ENCODE results near the gene ARPC5L. TPM values are rescaled to one million over a fixed set of nuclear protein-coding genes. Genes with fewer than 3 reads are reported as not detected.
"Not testable (repeated sequence)": the region's sequence is repeated elsewhere in the genome, so short reads cannot be mapped to it uniquely, and the experiment has no call there.

Gene ARPC5L
- total RNA-seq, 1 donor from 2014 or later = 28.5 TPM

- H3K27ac Mint-ChIP-seq = peak overlapping the region; percentile 76
- H3K4me3 Mint-ChIP-seq = no peak overlapping the region
- H3K27me3 Mint-ChIP-seq (ENCODE audit: low read depth) = no peaks in the 10 kb centered on the region
- no peaks in the 10 kb centered on the region for H3K9me3 Mint-ChIP-seq
- H3K4me1 Mint-ChIP-seq = peaks cover 30% of the 10 kb centered on the region
- DNase-seq (ENCODE audit: low spot score in 2 of 2, unreplicated experiment in 2 of 2) = no peak
- no peaks in the 10 kb centered on the region for H3K36me3 Mint-ChIP-seq
- TF ChIP-seq, protein P1, sequence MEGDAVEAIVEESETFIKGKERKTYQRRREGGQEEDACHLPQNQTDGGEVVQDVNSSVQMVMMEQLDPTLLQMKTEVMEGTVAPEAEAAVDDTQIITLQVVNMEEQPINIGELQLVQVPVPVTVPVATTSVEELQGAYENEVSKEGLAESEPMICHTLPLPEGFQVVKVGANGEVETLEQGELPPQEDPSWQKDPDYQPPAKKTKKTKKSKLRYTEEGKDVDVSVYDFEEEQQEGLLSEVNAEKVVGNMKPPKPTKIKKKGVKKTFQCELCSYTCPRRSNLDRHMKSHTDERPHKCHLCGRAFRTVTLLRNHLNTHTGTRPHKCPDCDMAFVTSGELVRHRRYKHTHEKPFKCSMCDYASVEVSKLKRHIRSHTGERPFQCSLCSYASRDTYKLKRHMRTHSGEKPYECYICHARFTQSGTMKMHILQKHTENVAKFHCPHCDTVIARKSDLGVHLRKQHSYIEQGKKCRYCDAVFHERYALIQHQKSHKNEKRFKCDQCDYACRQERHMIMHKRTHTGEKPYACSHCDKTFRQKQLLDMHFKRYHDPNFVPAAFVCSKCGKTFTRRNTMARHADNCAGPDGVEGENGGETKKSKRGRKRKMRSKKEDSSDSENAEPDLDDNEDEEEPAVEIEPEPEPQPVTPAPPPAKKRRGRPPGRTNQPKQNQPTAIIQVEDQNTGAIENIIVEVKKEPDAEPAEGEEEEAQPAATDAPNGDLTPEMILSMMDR (IDR thresholded peaks at IDR 0.05; ENCODE audit: unreplicated experiment) = peak; percentile 65
These were observed 22.2 kb upstream of the ARPC5L start for GRCh38 chr9:124839612-124840299.

- TF ChIP-seq, protein P1 (IDR thresholded peaks at IDR 0.05; ENCODE audit: unreplicated experiment) = no peak
- peaks cover 24% of the 10 kb centered on the region for H3K4me1 Mint-ChIP-seq
- no peak overlapping the region for H3K4me3 Mint-ChIP-seq
- no peaks in the 10 kb centered on the region for H3K27me3 Mint-ChIP-seq (ENCODE audit: low read depth)
- no peak for DNase-seq (ENCODE audit: low spot score in 2 of 2, unreplicated experiment in 2 of 2)
- no peaks in the 10 kb centered on the region for H3K9me3 Mint-ChIP-seq
- H3K27ac Mint-ChIP-seq = peak overlapping the region; percentile 97
- H3K36me3 Mint-ChIP-seq = no peaks in the 10 kb centered on the region
These were observed 21.6 kb upstream of the ARPC5L start for GRCh38 chr9:124840300-124840833.

- Mint-ChIP-seq H3K36me3 (no peaks in the 10 kb centered on the region), H3K4me3 (peak overlapping the region; percentile 40), H3K4me1 (peaks cover 18% of the 10 kb centered on the region), H3K27ac (peak overlapping the region; percentile 97), H3K9me3 (no peaks in the 10 kb centered on the region), H3K27me3 (ENCODE audit: low read depth) (no peaks in the 10 kb centered on the region)
- TF ChIP-seq, protein P1 (IDR thresholded peaks at IDR 0.05; ENCODE audit: unreplicated experiment) = no peak
- DNase-seq (ENCODE audit: low spot score in 2 of 2, unreplicated experiment in 2 of 2) = no peak
These were observed 20.7 kb upstream of the ARPC5L start for GRCh38 chr9:124841075-124841821.

GRCh38 chr9:124843456-124844034, 18.4 kb upstream of the ARPC5L start:
- TF ChIP-seq, protein P1 (IDR thresholded peaks at IDR 0.05; ENCODE audit: unreplicated experiment) = no peak
- Mint-ChIP-seq H3K9me3 (no peaks in the 10 kb centered on the region), H3K4me1 (peaks cover 13% of the 10 kb centered on the region), H3K27me3 (ENCODE audit: low read depth) (no peaks in the 10 kb centered on the region), H3K4me3 (no peak overlapping the region), H3K27ac (peak overlapping the region; percentile 67), H3K36me3 (no peaks in the 10 kb centered on the region)
- no peak for DNase-seq (ENCODE audit: low spot score in 2 of 2, unreplicated experiment in 2 of 2)

DNA sequence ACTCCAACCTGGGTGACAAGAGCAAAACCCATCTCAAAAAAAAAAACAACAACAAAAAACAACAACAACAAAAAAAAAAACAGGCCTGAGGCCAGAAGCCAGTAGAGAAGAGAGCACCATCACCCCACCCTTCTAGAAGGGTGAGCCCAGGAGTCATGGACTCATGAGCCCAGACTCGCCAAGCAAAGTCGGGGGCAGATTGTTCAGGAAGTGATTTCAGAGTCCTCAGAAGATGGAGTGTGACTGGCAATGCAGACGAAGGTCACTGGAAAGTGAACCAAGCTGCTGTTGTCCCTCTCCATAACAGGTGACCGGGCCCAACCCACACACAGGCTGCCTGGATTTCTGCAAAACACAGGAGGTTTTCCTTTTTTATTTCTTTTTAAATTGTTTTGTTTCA, 17.6 kb upstream of the ARPC5L start:
- H3K27ac Mint-ChIP-seq = no peak overlapping the region

DNA sequence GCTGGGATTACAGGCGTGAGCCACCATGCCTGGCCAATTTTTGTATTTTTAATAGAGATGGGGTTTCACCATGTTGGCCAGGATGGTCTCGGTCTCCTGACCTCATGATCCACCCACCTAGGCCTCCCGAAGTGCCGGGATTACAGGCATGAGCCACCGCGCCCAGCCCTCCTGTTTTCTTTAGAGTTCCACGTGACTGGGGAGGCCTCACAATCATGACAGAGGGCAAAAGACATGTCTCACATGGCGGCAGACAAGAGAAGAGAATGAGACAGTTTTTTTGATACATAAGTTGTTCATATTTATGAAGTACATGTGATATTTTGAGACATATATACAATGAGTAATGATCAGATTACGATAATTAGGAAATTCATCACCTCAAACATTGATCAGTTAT, 15.5 kb upstream of the ARPC5L start:
- H3K9me3 Mint-ChIP-seq; H3K27ac Mint-ChIP-seq; H3K27me3 Mint-ChIP-seq (ENCODE audit: low read depth); DNase-seq (ENCODE audit: low spot score in 2 of 2, unreplicated experiment in 2 of 2); H3K4me3 Mint-ChIP-seq; H3K36me3 Mint-ChIP-seq: not testable (repeated sequence)
- H3K4me1 Mint-ChIP-seq = peaks cover 13% of the 10 kb centered on the region

More for the DNA sequence above, 17.6 kb upstream of the ARPC5L start:
- Mint-ChIP-seq H3K4me3 (no peak overlapping the region), H3K36me3 (no peaks in the 10 kb centered on the region), H3K27me3 (ENCODE audit: low read depth) (no peaks in the 10 kb centered on the region), H3K9me3 (no peaks in the 10 kb centered on the region), H3K4me1 (peaks cover 13% of the 10 kb centered on the region)
- DNase-seq (ENCODE audit: low spot score in 2 of 2, unreplicated experiment in 2 of 2) = no peak
- TF ChIP-seq, protein P1 (IDR thresholded peaks at IDR 0.05; ENCODE audit: unreplicated experiment) = no peak

Data from mesothelial cell of epicardium (in vitro differentiated cells).